GM19240 (cell line): Measurements from ENCODE around the gene ATP5F1E.
A peak's percentile ranks its signal among the peaks of the same experiment; 100 is the strongest.
"Not testable (repeated sequence)": the region's sequence is repeated elsewhere in the genome, so short reads cannot be mapped to it uniquely, and the experiment has no call there.

Experiments
- DNase-seq: peaks from one replicate; pipeline ENCODE4 v3.0.0; 2011; ENCODE audit warnings: low spot score; ENCODE audit not compliant: insufficient read length

The ATP5F1E gene

DNA sequence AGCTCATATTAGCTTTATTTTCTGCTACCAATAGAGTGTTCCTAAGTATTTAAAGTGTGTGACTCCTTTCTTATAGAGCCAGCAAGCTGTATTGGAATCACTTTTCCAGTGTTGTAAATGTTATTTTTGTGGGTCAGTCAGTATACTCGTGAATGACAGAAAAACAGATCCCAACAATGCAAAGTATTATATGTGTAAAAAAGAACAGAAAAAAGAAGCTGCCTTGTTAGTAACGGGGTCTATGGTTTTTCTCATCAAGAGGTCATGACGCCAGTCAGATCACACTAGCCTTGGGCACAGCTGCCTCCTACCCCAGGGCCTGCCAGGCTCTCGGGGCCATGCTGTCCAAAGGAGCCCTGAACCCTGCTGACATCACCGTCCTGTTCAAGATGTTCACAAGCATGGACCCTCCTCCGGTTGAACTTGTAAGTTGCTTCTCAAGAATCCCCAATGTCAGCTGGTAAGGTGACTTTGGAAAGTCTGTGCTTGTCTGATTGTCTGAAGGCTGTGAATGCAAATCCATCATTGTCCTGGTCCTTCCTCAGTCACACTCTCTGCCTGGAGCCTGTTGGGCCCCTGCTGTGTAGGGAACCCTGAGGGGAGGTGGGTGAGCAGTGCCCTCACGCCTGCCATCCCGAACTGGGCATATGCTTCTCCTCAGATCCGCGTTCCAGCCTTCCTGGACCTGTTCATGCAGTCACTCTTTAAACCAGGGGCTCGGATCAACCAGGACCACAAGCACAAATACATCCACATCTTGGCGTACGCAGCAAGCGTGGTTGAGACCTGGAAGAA is 41.3 kb downstream of the ATP5F1E start:
- DNase-seq, result no peak

DNA sequence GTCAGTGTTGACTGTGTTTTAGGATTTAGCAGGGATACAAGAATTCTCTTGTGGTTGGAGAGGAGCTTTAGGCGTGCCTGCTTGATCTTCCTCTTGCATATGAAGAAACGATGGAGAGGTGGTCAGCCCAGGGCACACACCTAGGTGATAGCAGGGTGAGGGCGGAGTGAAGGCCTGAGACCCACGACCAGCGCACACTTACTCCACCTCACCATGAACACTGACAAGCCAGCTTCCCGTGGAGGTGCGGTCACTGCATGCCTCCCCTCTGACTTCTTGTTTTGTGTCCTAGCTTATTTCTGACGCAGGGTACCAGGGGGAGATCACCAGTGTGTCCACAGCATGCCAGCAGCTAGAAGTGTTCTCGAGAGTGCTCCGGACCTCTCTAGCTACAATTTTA is 42.9 kb downstream of the ATP5F1E start:
- DNase-seq, result no peak

DNA sequence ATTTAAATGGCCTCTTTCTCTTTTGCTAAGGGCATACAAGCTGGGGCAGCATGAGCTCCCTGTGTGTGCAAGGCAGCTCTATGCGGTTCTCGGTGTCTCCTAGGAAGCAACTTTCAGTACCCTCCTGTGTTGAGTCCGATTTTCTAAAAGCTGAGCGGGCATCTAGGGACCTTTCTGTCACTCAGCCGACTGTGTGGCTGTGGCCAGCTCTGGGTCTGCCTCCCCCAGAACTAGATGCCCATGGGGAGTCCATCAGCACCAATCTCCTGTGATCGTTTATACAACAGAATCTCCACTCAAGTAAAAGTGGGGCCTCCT is 43.6 kb downstream of the ATP5F1E start:
- DNase-seq, result no peak

DNA sequence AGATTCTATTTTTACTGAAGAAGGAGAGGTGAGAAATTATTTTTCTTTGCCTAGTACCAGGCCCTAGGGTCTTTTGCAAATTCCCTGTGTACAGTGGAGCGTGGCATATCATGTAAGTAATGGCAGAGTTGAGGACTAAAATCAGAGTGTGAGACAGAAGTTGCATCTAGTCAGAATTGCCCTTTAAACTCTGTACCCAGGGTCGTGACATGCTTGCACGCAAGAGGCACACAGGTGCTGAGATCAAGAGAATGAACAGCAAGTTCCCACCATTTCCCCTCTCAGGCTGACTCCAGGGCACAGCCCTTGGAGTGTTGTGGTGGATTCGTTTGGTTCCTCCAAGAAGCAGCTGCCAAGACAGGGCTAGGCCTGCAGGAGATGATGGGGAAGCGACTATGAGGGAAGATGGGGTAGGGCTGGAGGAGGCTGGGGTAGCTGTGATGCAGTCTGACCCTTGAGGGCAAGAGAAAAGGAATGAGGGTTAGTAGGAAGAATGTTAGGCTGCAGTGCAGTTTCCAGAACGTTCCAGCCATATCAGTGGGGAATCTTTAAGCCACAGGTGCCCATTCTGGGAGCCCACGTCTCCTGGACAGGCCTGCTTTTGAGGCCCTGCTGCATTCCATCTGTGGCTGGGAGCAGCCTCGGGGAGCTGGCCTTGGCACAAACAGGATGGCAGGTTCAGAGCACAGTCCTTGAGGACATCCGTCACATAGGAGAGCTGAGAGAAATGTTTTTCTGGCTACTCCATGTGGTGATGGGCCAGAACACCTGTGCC is 44.2 kb downstream of the ATP5F1E start:
- DNase-seq, result no peak

DNA sequence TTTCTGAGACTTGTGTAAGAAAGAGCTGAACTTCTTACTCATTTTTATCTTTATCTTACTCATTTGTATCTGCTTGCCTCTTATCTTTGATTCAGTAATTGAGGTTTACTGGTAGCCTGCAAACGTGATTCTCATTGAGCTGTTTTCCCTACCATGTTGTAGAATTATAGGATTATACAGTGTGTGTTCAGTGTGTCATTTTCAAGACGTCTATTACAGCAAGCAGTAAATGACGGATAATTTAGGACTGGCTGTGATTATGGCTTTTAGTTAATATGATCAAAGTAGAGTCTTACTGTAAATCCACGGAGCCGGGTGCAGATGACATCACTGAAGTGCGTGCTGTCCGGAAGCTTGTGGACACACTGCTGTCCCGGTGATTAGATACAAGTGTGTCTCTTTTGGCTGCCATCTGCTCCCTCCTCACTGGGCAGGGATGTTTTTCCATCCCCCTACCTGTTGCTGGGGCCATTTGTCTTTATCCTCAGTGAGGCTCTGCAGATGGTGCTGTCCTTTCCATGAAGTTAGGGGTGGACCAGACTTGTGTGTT is 45.1 kb downstream of the ATP5F1E start:
- no peak for DNase-seq

DNA sequence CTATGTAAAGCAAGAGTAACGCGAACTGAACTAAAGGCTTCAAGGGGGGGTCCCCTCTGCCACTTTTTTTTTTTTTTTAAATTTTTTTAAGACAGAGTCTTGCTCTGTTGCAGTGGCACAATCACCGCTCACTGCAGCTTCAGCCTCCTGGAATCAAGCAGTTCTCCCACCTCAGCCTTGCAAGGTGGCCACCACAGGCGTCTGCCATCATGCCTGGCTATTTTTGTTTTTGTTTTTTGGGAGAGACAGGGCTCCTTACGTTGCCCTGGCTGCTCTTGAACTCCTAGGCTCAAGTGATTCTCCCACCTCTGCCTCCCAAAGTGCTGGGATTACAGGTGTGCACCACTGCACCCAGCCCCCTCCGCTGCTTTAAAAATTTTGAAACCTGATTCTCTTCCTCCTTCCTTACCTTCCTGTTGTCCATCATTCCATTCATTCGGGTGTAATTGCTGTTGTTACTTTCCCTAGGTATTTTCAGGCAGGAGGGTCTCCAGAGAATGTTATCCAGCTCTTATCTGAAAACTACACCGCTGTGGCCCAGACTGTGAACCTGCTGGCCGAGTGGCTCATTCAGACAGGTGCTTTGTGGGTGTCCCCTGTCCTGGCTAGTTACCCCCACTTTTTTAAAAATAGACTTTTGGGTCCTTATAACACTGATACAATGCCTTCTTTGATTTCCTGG is 45.7 kb downstream of the ATP5F1E start:
- no peak for DNase-seq

DNA sequence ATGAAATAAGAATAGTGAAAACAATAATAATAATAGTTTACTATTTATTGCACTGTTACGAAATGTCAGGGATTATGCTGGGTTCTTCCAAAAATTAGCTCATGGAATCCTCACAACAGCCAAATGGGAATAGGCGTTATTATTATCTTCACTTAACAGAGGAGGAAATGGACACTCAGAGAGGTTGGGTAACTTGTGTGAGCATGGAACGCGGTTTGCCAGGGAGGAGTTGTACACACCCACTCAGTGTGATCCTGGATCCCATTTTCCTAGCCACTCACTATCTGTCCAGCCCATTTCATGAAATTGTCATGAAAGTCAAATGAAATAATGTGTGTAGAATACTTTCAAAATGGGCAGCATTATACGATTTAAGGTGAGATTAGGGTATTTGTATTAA is 46.5 kb downstream of the ATP5F1E start:
- DNase-seq, result no peak

DNA sequence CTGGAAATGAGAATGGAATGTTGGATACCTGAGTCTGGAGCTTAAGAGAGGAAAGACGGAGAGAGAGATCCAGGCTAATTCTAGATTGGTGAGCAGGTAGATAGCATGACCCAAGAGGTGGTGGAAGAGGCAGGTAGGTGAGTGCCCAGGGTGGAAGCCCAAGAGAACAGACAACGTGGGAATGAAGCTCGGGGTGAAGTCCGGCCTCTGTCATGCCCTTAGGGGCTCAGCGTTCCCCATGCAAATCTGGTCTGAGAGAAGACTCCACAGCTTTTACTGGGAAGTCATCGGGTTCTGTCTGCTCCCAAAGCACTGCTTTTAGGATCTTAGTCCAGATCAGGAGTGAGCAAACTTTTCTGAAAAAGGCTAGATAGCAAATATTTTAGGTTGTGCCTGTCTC is 47.4 kb downstream of the ATP5F1E start:
- DNase-seq, result no peak

DNA sequence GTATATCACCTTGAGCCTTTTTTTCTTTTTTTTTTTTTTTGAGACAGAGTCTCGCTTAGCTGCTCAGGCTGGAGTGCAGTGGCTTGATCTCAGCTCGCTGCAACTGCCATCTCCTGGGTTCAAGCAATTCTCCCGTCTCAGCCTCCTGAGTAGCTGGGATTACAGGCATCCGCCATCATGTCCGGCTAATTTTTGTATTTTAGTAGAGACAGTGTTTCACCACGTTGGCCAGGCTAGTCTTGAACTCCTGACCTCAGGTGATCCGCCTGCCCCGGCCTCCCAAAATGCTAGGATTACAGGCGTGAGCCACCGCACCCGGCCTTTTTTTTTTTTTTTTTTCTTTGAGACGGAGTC is 49.0 kb downstream of the ATP5F1E start:
- DNase-seq, result not testable (repeated sequence)

DNA sequence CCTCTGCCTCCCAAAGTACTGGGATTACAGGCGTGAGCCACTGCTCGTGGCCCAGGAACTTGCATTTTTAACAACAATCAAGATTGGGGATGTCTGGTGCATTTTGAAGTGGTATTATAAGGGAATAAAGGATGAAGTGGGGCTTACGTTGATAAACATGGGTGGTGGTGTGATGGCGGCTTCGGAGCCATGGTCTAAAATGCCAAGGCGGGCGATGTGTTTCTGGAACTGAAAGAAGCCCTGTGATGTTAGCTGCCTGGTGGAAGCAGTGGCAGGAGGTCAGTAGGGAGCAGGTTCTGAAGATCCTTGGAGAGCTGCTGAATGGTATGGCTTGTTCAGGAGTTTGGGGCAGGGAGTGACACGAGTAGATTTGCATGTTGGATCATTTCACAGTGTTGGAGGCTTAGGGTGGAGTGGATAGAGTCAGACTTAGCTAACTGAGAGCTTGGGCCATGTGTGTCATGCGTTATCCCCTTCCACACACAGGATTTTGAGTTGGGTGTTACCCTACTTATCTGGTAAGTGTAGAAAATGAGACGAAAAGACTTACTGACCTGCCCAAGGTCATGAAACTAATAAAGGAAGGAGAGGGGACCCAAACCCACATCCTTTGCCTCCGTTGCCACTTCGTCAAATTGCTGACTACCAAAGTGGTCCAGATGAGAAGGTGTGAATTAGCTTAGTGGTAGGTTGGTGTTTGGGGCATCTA is 49.6 kb downstream of the ATP5F1E start:
- no peak for DNase-seq

DNA sequence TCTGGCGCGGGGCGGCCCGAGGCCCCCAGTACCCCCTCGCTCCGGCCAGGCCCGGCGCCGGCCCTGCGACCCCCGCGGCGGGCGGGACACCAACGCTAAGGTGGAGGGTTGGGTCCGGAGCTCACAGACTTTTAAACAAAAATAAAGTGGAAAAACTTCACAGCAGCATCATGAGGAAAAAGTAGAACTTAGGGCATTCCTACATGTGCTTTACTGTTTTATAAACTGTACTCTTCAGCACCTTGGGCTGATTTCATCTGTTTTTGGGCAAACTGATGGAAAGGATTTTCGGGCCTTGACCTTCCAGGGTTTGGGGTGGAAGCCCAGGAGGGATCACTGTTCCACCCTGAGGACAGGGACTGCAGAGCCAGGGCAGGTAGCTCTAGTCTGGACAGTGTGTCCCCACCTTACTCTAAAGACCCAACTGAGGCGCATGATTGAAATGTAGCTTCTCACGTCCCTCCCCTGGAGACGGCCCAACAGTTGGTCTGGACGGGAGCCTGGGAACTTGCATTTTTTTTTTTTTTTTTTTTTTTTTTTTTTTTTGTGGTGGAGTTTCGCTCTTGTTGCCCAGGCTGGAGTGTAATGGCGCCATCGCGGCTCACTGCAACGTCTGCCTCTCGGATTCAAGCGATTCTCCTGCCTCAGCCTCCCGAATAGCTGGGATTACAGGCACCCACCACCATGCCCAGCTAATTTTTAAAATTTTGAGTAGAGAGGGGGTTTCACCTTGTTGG is 50.3 kb downstream of the ATP5F1E start:
- DNase-seq, result no peak

DNA sequence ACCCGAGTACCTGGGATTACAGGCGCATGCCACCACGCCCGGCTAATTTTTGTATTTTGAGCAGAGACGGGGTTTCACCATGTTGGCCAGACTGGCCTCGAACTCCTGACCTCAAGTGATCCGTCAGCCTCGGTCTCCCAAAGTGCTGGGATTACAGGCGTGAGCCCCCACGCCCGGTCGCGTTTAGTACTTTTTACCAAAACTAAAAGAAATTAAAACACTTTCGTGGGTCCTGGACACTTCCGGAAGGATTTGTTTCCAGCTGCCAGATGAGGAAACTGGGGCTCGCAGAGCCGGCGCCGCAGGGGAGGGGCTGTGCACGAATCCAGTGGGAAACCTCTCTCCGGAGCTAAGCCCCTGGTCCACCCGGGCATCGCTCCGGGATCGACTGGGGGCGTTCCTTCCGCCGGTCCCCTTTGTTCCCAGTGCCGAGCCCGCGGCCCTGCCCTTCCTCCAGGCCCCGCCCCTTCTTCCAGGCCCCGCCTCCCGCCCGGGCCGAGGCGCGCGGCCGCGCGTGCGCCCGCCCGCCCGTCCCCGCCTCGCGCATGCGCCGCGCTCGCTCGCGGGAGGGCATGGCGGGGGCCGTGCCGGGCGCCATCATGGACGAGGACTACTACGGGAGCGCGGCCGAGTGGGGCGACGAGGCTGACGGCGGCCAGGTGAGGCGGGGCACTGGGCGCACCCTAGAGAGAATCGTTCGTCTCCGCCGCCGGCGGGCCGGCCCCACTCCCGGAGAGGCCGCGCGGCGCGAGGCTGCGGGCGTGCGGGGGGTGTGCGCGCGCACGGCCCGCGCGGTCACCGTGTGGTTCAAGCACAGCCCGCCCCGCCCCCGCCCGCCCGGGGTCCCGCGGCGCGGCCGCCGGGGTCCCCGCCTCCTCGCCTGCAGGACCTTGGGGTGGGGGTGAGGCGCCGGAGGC is 51.2 kb downstream of the ATP5F1E start, which contains the start of gene NELFCD:
Gene NELFCD, plus strand, starts transcription at position 546 of the 917 bp plus-strand sequence. Its CDS starts 54 bp downstream, at position 600.
- peak; percentile 86 for DNase-seq

DNA sequence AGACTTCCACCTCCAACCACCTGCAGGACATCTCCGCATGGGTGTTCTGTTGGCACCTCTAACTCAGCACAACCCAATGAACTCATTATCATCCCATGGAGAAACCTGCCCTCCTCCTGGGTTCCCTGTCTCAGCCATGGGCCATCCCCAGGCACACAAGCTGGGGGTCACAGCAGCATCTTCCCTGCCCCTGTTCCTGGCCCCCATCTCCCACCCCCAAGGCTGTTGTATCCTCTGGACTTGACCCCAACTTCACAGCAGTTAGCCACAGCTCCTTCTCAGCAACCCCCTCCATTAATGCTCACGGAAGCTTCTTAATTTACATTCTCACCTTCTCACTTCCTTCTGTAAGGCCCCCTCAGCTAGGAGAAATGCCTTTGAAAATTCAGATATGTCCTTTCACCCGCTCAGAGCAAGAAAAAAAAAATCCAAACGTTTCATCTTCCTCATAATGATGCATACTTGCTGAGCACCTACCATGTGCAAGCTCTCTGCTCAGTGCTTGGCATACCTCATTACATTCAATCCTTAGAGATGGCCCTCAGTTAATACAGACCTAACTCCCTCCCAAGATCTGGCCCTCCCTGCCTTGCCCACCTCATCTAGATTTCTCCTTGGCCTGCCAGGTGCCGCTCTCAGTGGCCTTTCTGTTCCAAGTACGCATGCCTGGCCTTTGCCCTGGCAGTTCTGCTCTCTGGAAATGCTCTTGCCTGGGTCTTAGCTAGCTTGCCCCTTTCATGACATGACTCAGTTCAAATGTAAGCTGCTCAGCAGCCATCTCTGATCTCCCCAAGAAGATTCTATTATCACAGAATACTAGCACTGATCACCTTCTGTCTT is 53.6 kb downstream of the ATP5F1E start:
- no peak for DNase-seq

DNA sequence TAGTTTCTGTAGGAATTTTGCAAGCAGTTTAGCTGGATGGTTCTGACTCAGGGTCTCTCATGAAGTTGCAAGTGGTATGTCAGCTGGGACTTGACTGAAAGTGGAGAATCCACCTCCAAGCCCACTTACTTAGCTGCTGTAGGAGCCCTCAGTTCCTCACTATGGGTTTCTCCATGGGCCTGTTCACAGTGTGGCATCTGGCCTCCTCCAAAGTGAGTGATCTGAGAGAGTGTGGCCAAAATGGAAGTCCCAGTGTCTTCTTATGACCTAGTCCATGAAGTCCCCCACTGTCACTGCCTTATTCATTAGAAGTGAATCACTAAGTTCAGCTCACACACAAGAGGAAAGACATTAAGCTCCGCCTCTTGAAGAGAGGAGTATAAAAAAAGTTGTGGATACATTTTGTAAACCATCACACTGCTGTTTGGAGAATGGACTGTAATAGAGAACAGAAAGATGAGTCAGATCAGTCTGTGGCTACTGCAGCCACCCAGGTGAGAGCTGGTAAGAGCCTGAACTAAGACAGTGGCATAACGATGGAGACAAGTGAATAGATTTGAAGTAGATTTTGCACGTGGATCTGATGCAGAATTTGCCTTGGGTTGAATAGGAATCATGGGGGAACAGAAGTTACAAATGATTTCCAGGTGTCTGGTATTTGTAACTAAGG is 55.9 kb downstream of the ATP5F1E start:
- DNase-seq, result no peak
